ENCODE measurements around the gene THADA. TPM values are rescaled to one million over a fixed set of nuclear protein-coding genes. Genes with fewer than 3 reads are reported as not detected.

Gene THADA
- total and polyA plus RNA-seq, 7 experiments from 2014 or later = 11.7 to 43.0 (median 39.6) TPM

DNA sequence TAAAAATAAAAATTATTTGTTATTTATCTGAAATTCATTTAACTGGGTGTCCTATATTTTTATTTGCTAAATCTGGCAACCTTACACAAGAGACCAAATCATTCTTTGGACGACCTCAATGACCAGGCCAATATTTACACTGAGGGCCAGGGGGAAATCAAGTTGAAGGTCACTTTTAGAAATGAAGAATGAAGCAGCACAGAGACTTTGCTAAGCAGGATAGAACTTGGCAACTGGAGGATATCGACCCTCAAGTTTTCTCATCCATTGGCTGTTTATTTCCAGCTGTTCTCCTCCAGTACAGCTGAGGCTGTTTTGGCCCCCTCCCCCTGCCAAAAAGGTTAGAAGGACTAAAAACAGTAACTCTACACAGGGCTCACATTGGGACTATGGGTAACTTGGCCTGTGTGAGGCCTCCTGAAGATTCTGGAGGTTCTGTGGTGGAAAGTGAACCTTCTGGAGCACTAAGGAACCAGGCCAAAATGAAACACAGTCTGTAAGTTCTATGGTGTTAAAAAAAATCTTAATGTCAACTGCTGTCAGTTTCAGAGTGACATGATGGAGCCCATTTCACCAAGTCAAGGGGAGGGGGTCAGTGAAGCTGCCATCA is 337.2 kb downstream of the THADA start:
- no peaks in the 10 kb centered on the region for H3K27me3 ChIP-seq (ENCODE audit: control insufficient read depth in 2 of 2, insufficient read depth in 2 of 2, low read length in 2 of 2)
- Mint-ChIP-seq H3K4me3 (no peak overlapping the region), H3K36me3 (peaks cover 0 to 30% (median 7%) of the 10 kb centered on the region in 5 donors), H3K27me3 (no peaks in the 10 kb centered on the region), H3K27ac (peak overlapping the region in 2 of 9 donors; percentile 31 to 34), H3K9me3 (no peaks in the 10 kb centered on the region), H3K4me1 (peaks cover 0 to 3% (median 0%) of the 10 kb centered on the region in 7 donors)
- no peak overlapping the region for H3K27ac ChIP-seq (ENCODE audit: low read depth, low read length)
- no peak for DNase-seq
- H3K4me3 ChIP-seq (ENCODE audit: low read length) = no peak overlapping the region
- POLR2A ChIA-PET = no interaction called here
- ATAC-seq = no peak
- H3K9me3 ChIP-seq (ENCODE audit: control insufficient read depth in 2 of 3, low read length in 3 of 3) = no peaks in the 10 kb centered on the region
- intact Hi-C loops (cut with micrococcal nuclease) = no loop called here
- no peaks in the 10 kb centered on the region for H3K4me1 ChIP-seq (ENCODE audit: control insufficient read depth in 2 of 2, insufficient read depth in 2 of 2, low read length in 2 of 2)
- peaks cover 0 to 42% (median 0%) of the 10 kb centered on the region in 3 experiments for H3K36me3 ChIP-seq (ENCODE audit: control insufficient read depth in 2 of 3, insufficient read depth in 3 of 3, low read length in 3 of 3)
- CTCF ChIA-PET = no interaction called here

- ATAC-seq = no peak
- Mint-ChIP-seq H3K4me3 (no peak overlapping the region), H3K9me3 (no peaks in the 10 kb centered on the region), H3K4me1 (peaks cover 0 to 3% (median 0%) of the 10 kb centered on the region in 7 donors), H3K27ac (no peak overlapping the region), H3K36me3 (peaks cover 0 to 25% (median 4%) of the 10 kb centered on the region in 5 donors), H3K27me3 (no peaks in the 10 kb centered on the region)
- H3K4me3 ChIP-seq (ENCODE audit: low read length) = no peak overlapping the region
- H3K27me3 ChIP-seq (ENCODE audit: control insufficient read depth in 2 of 2, insufficient read depth in 2 of 2, low read length in 2 of 2) = no peaks in the 10 kb centered on the region
- peaks cover 0 to 40% (median 0%) of the 10 kb centered on the region in 3 experiments for H3K36me3 ChIP-seq (ENCODE audit: control insufficient read depth in 2 of 3, insufficient read depth in 3 of 3, low read length in 3 of 3)
- no peak overlapping the region for H3K27ac ChIP-seq (ENCODE audit: low read depth, low read length)
- H3K4me1 ChIP-seq (ENCODE audit: control insufficient read depth in 2 of 2, insufficient read depth in 2 of 2, low read length in 2 of 2) = no peaks in the 10 kb centered on the region
- POLR2A ChIA-PET = no interaction called here
- H3K9me3 ChIP-seq (ENCODE audit: control insufficient read depth in 2 of 3, low read length in 3 of 3) = no peaks in the 10 kb centered on the region
- intact Hi-C loops (cut with micrococcal nuclease) = no loop called here
- CTCF ChIA-PET = no interaction called here
- DNase-seq = no peak
These were observed 340.4 kb downstream of the THADA start for GRCh38 chr2:43255296-43255910.

- H3K27me3 ChIP-seq (ENCODE audit: control insufficient read depth in 2 of 2, insufficient read depth in 2 of 2, low read length in 2 of 2) = no peaks in the 10 kb centered on the region
- POLR2A ChIA-PET = no interaction called here
- intact Hi-C loops (cut with micrococcal nuclease) = no loop called here
- DNase-seq (no peak), ATAC-seq (no peak)
- H3K36me3 ChIP-seq (ENCODE audit: control insufficient read depth in 2 of 3, insufficient read depth in 3 of 3, low read length in 3 of 3) = peaks cover 0 to 44% (median 0%) of the 10 kb centered on the region in 3 experiments
- H3K9me3 ChIP-seq (ENCODE audit: control insufficient read depth in 2 of 3, low read length in 3 of 3) = no peaks in the 10 kb centered on the region
- Mint-ChIP-seq H3K9me3 (no peaks in the 10 kb centered on the region), H3K4me1 (peaks cover 0 to 3% (median 0%) of the 10 kb centered on the region in 7 donors), H3K4me3 (no peak overlapping the region), H3K27ac (peak overlapping the region in 1 of 9 donors; percentile 48), H3K27me3 (no peaks in the 10 kb centered on the region), H3K36me3 (peaks cover 0 to 25% (median 4%) of the 10 kb centered on the region in 5 donors)
- CTCF ChIA-PET = no interaction called here
- H3K27ac ChIP-seq (ENCODE audit: low read depth, low read length) = no peak overlapping the region
- H3K4me3 ChIP-seq (ENCODE audit: low read length) = no peak overlapping the region
- H3K4me1 ChIP-seq (ENCODE audit: control insufficient read depth in 2 of 2, insufficient read depth in 2 of 2, low read length in 2 of 2) = no peaks in the 10 kb centered on the region
These were observed 341.5 kb downstream of the THADA start for GRCh38 chr2:43254331-43254730.

DNA sequence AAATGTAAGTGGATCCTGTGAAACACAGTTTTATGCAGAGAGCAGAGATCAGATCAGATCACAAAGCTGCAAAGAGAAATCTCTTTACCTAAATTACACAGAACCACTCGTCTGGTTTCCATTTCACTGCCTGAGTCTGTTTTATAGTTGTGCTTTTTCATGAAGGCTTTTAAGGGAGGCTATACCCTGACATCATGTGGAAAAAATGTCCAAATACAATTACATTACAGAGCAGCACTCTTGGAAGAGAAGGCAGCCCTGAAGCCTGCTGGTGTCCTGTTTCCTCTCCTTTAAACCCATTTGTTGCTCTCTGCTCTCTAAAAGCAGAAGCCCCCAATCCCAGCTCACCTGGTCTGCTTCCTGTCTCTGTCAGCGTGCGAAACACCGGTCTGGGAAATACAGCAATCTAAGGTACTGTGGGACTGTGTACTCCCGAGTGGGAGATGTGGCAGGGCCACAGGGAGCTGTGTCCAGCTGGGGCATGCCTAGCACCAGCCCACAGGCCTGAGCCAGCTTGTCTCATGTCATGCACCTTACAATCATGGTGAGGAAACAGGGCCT is 344.6 kb downstream of the THADA start:
- H3K4me1 ChIP-seq (ENCODE audit: control insufficient read depth in 2 of 2, insufficient read depth in 2 of 2, low read length in 2 of 2) = no peaks in the 10 kb centered on the region
- DNase-seq = no peak
- Mint-ChIP-seq H3K36me3 (peaks cover 0 to 19% (median 4%) of the 10 kb centered on the region in 5 donors), H3K4me1 (peaks cover 0 to 5% (median 0%) of the 10 kb centered on the region in 7 donors), H3K9me3 (no peaks in the 10 kb centered on the region), H3K27me3 (no peaks in the 10 kb centered on the region), H3K27ac (peak overlapping the region in 1 of 9 donors; percentile 70), H3K4me3 (no peak overlapping the region)
- no peaks in the 10 kb centered on the region for H3K9me3 ChIP-seq (ENCODE audit: control insufficient read depth in 2 of 3, low read length in 3 of 3)
- H3K27ac ChIP-seq (ENCODE audit: low read depth, low read length) = no peak overlapping the region
- no peak overlapping the region for H3K4me3 ChIP-seq (ENCODE audit: low read length)
- ChIA-PET POLR2A (interaction anchor here (0.7 kb wide), 1 partner anchor 130 kb away, joined by 4 read pairs; no protein-coding TSS in a partner anchor), CTCF (no interaction called here)
- no peaks in the 10 kb centered on the region for H3K27me3 ChIP-seq (ENCODE audit: control insufficient read depth in 2 of 2, insufficient read depth in 2 of 2, low read length in 2 of 2)
- ATAC-seq = no peak
- peaks cover 0 to 23% (median 0%) of the 10 kb centered on the region in 3 experiments for H3K36me3 ChIP-seq (ENCODE audit: control insufficient read depth in 2 of 3, insufficient read depth in 3 of 3, low read length in 3 of 3)
- intact Hi-C loops (cut with micrococcal nuclease) = no loop called here

- Histone ChIP-seq H3K4me1 (ENCODE audit: control insufficient read depth in 2 of 2, insufficient read depth in 2 of 2, low read length in 2 of 2) (no peaks in the 10 kb centered on the region), H3K36me3 (ENCODE audit: control insufficient read depth in 2 of 3, insufficient read depth in 3 of 3, low read length in 3 of 3) (peaks cover 0 to 13% (median 0%) of the 10 kb centered on the region in 3 experiments), H3K27me3 (ENCODE audit: control insufficient read depth in 2 of 2, insufficient read depth in 2 of 2, low read length in 2 of 2) (no peaks in the 10 kb centered on the region), H3K9me3 (ENCODE audit: control insufficient read depth in 2 of 3, low read length in 3 of 3) (no peaks in the 10 kb centered on the region), H3K4me3 (ENCODE audit: low read length) (no peak overlapping the region), H3K27ac (ENCODE audit: low read depth, low read length) (no peak overlapping the region)
- Mint-ChIP-seq H3K4me3 (no peak overlapping the region), H3K4me1 (peaks cover 0 to 5% (median 0%) of the 10 kb centered on the region in 7 donors), H3K36me3 (peaks cover 0 to 20% (median 4%) of the 10 kb centered on the region in 5 donors), H3K27me3 (no peaks in the 10 kb centered on the region), H3K9me3 (no peaks in the 10 kb centered on the region), H3K27ac (no peak overlapping the region)
- intact Hi-C loops (cut with micrococcal nuclease) = no loop called here
- DNase-seq (no peak), ATAC-seq (no peak)
- CTCF ChIA-PET = no interaction called here
- POLR2A ChIA-PET = no interaction called here
These were observed 345.8 kb downstream of the THADA start for GRCh38 chr2:43250015-43250414.

- intact Hi-C loops (cut with micrococcal nuclease) = no loop called here
- DNase-seq = no peak
- Histone ChIP-seq H3K27me3 (ENCODE audit: control insufficient read depth in 2 of 2, insufficient read depth in 2 of 2, low read length in 2 of 2) (no peaks in the 10 kb centered on the region), H3K9me3 (ENCODE audit: control insufficient read depth in 2 of 3, low read length in 3 of 3) (no peaks in the 10 kb centered on the region), H3K36me3 (ENCODE audit: control insufficient read depth in 2 of 3, insufficient read depth in 3 of 3, low read length in 3 of 3) (peaks cover 0 to 15% (median 0%) of the 10 kb centered on the region in 3 experiments), H3K4me3 (ENCODE audit: low read length) (no peak overlapping the region), H3K4me1 (ENCODE audit: control insufficient read depth in 2 of 2, insufficient read depth in 2 of 2, low read length in 2 of 2) (no peaks in the 10 kb centered on the region), H3K27ac (ENCODE audit: low read depth, low read length) (no peak overlapping the region)
- no peaks in the 10 kb centered on the region for H3K27me3 Mint-ChIP-seq
- no peaks in the 10 kb centered on the region for H3K9me3 Mint-ChIP-seq
- H3K4me1 Mint-ChIP-seq = peaks cover 0 to 7% (median 0%) of the 10 kb centered on the region in 7 donors
- no peak for ATAC-seq
- POLR2A ChIA-PET = no interaction called here
- H3K27ac Mint-ChIP-seq = peak overlapping the region in 3 of 9 donors; percentile 2 to 80 (median 54)
- no peak overlapping the region for H3K4me3 Mint-ChIP-seq
- CTCF ChIA-PET = no interaction called here
- H3K36me3 Mint-ChIP-seq = peaks cover 0 to 18% (median 3%) of the 10 kb centered on the region in 5 donors
These were observed 347.2 kb downstream of the THADA start for GRCh38 chr2:43248621-43249020.
